SIG-M5 treated with dmso at 0.1 percent for 504 hours (cell line): ENCODE results near the gene DHODH.
"Not testable (repeated sequence)": the region's sequence is repeated elsewhere in the genome, so short reads cannot be mapped to it uniquely, and the experiment has no call there.

ENCODE experiments used
- DNase-seq: peaks from one replicate; lab custom pipeline; 2025; ENCODE audit not compliant: unreplicated experiment; lab: John Stamatoyannopoulos, UW

The DHODH gene

GRCh38 chr16:72050769-72051464 lies 42.4 kb downstream of the DHODH start:
- peak; percentile 75 for DNase-seq

DNA sequence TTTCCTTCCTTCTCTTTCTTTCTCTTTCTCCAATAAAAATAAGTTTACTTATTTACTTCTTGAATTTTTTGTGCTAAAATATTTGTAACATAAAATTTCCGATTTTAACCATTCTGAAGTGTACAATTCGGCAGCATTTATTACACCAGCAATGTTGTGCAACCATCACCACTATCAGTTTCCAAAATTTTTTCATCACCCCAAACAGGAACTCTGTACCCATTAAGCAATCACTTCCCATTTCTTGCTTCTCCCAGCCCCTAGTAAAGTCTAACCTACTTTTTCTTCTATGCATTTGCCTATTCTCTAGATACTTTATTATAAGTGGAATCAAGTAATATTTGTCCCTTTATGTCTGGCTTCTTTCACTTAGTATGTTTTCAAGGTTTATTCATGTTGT lies 43.3 kb downstream of the DHODH start:
- DNase-seq: peak; percentile 79

- peak; percentile 73 for DNase-seq
Observed at GRCh38 chr16:72054254-72054847, 45.8 kb downstream of the DHODH start, which contains the start of gene HP. HP (plus strand) TSS chr16:72054505; CDS start chr16:72054653, 148 bp downstream.

DNA sequence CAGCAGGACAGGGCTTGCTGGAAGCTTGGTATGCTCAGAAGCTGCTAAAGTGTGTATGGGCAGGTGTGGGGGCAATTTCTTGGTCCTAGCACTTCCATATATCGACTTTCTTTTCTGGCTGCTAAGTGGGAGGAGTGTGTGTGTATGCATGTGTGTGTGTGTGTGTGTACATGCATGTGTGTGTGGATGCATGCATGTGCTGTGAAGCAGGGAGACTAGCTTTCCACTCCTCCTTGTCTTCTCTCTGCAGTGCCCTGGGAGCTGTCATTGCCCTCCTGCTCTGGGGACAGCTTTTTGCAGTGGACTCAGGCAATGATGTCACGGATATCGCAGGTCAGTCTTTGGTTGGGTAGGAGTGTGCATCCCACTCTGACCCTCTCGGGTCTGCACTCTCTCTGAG lies 47.4 kb downstream of the DHODH start:
- no peak for DNase-seq

DNA sequence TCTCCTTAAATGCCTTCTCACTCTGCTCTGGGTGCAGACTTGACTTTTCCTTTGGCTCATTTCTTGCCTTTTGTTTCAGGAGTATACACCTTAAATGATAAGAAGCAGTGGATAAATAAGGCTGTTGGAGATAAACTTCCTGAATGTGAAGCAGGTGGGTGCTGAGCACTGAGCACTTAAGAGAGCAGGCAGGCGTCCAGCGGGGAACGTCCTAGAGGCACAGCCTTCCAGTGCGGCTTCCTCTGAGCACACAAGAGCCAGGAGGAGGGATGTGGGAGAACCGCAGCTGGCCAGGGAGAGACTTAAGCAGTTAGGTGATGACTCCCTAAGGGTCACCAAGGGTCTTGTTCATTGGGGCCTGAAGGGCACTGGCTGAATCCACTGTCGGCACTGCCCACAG lies 48.8 kb downstream of the DHODH start:
- DNase-seq: not testable (repeated sequence)

- DNase-seq: not testable (repeated sequence)
Observed at GRCh38 chr16:72059060-72059459, 50.5 kb downstream of the DHODH start.

GRCh38 chr16:72060405-72060804 lies 51.9 kb downstream of the DHODH start:
- DNase-seq: no peak

DNA sequence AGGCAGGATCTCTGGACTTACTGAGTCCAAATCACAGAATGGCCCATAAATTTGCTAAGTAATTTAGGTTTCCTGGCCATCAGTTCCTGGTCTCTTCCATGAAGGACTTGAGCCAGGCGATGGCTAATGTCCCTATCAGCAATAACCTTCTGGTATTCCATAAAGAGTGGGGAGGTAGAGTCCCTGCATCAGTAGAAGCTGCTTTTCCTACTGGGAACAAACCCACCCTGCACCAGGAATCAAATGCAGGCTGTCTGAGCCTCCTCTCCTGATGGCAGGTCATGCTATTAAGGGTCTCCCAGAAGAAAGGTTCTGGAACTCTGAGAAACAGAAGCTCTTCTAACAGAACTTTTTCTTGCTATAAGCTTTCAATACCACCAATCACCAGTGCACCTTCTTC lies 53.0 kb downstream of the DHODH start:
- DNase-seq: no peak

- DNase-seq: no peak
Observed at GRCh38 chr16:72064361-72064894, 55.9 kb downstream of the DHODH start.

- DNase-seq: peak; percentile 57
Observed at GRCh38 chr16:72066747-72067146, 58.2 kb downstream of the DHODH start.

DNA sequence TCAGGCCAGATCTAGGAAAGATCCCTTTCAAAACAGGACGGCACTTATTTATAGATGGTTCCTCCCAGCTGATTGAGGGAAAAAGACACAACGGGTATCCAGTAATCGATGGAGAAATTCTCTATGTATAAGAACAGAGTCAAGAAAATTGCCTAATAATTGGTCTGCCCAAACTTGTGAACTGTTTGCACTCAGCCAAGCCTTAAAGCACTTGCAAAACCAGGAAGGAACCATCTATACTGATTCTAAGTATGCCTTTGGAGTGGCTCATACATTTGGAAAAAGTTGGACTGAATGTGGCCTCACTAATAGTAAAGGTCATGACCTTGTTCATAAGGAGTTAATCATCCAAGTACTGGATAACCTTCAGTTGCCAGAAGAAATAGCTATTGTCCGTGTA lies 60.4 kb downstream of the DHODH start:
- DNase-seq: no peak

- no peak for DNase-seq
Observed at GRCh38 chr16:72072514-72073342, 64.2 kb downstream of the DHODH start.

- DNase-seq: no peak
Observed at GRCh38 chr16:72073560-72074230, 65.2 kb downstream of the DHODH start.

DNA sequence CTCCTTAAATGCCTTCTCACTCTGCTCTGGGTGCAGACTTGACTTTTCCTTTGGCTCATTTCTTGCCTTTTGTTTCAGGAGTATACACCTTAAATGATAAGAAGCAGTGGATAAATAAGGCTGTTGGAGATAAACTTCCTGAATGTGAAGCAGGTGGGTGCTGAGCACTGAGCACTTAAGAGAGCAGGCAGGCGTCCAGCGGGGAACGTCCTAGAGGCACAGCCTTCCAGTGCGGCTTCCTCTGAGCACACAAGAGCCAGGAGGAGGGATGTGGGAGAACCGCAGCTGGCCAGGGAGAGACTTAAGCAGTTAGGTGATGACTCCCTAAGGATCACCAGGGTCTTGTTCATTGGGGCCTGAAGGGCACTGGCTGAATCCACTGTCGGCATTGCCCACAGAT lies 66.5 kb downstream of the DHODH start:
- DNase-seq: not testable (repeated sequence)
